GM11168 (cell line): ENCODE measurements around the gene DUXA.

Experiments used
- in situ Hi-C: fragments of 300-500 bp; cut with MboI; formaldehyde crosslinking; loops from one replicate; pipeline ENCODE4 v1.12.0; 2022; ENCODE audit warnings: low sequenced_read_pairs; ENCODE audit not compliant: unreplicated experiment

The DUXA gene

DNA sequence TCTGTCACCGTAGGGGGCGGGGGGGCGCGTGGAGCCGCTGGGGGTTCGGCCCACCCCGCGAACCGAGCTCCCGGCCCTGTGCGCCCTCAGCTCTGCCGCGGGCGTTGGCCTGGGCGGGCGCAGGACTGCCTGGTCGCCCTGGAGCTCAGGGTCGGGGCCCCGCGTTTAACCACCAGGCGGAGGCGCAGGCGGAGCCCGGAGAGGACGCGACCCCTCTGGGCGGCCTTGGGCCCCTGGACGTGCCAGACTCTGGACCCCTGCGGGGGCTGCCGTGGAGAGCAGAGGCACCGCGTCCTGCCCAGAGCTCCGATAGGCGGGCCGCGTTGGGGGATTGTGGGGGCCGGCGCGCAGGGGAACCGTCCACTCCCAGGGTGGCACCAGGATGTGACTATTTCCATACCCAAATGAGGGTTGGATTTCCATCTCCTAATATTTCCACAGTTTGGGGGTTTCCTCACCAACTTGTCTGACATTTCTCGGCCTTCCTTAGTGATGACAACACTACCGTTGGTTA is 60.5 kb downstream of the DUXA start:
- in situ Hi-C loops = no loop called here

DNA sequence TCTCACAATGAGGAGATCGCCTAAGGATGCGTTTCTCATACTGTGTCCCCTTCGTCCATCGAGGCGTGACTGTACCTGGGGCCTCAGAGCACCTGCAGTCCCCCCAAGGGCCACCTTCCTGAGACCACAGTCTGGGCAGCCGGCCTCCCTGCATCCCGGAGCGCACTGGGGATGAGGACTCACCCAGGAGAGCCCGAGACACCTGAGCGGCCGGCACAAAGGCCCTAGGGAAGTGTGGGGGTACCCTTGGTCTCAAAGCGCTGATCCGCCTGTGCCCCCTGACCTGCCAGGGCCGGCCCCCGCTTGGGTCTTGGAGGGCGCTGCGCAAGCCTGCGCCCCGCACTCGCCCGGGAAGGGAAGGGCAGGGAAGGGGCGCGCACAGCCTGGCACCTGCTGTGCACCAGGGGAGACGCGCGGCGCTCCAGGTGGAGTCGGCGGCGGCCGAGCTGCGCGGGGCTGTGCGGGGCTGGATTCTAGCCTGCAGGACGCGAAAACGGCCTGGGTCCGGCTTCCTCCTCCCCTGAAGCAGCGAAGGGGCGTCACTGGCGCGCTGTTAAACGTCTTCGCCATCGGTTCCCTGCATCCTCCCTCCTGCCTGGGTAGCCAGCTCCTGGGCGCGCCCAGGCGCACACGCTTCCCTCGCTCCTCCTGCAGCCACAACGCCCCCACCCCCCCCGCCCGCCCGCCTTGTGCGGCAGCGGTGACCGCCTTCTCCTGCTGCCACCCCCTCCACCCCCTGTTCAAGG is 61.1 kb downstream of the DUXA start:
- in situ Hi-C loops = no loop called here
